PC-9 (cell line): ENCODE measurements around the gene GUK1. TPM values are rescaled to one million over a fixed set of nuclear protein-coding genes. Genes with fewer than 3 reads are reported as not detected.
A peak's percentile ranks its signal among the peaks of the same experiment; 100 is the strongest.

ENCODE experiments used
- BruUV-seq: library from RNA; stranded (reverse); fragments of 400-500 nt; replicated peaks from 2 replicates; lab custom pipeline; 2021; lab: Mats Ljungman, UMichigan
- CTCF ChIA-PET: fragments of 300-600 bp; sonication (Branson Sonifier 250); formaldehyde crosslinking; loops from one replicate; lab custom pipeline; 2022; ENCODE audit warnings: antibody characterized with exemption; lab: Charles Lee
- POLR2A ChIA-PET: fragments of 300-600 bp; sonication (Branson Sonifier 250); formaldehyde crosslinking; loops from one replicate; lab custom pipeline; 2022; ENCODE audit warnings: antibody characterized with exemption; ENCODE audit not compliant: unreplicated experiment; lab: Charles Lee
- DNase-seq, 2 experiments: peaks; one replicate each; pipeline versions ENCODE4 v3.0.0 to v3.0.0-alpha.2; 2015 to 2022; ENCODE audit warnings: mixed read lengths in 1 of 2
- H2AFZ ChIP-seq: fragments of 200-600 bp; sonication (generic); 2 replicates; pipeline ENCODE4 v1.8.1; 2017; ENCODE audit warnings: antibody characterized with exemption
- H3F3A ChIP-seq: fragments of 200-600 bp; sonication (generic); 2 replicates; pipeline ENCODE4 v1.8.1; 2017; ENCODE audit warnings: antibody characterized with exemption, mild to moderate bottlenecking, low read depth; ENCODE audit not compliant: insufficient read depth
- H3K27ac ChIP-seq: fragments of 200-600 bp; sonication (generic); 2 replicates; pipeline ENCODE4 v1.6.1; 2016; ENCODE audit warnings: mixed run types
- H3K27me3 ChIP-seq: fragments of 200-600 bp; sonication (generic); 2 replicates; pipeline ENCODE4 v1.6.1; 2016; ENCODE audit warnings: low read depth, mixed run types; ENCODE audit not compliant: insufficient read depth
- H3K36me3 ChIP-seq: fragments of 200-600 bp; sonication (generic); 2 replicates; pipeline ENCODE4 v1.6.1; 2016; ENCODE audit warnings: low read depth, mixed run types
- H3K4me1 ChIP-seq: fragments of 200-600 bp; sonication (generic); replicated peaks from 2 replicates; pipeline ENCODE4 v1.6.1; 2016; ENCODE audit warnings: mixed run types; ENCODE audit not compliant: insufficient read depth
- H3K4me2 ChIP-seq: fragments of 200-600 bp; sonication (generic); 2 replicates; pipeline ENCODE4 v1.6.1; 2017; ENCODE audit warnings: mixed run types
- H3K4me3 ChIP-seq: fragments of 200-600 bp; sonication (generic); 2 replicates; pipeline ENCODE4 v1.6.1; 2016; ENCODE audit warnings: mixed run types
- H3K79me2 ChIP-seq: fragments of 200-600 bp; sonication (generic); 2 replicates; pipeline ENCODE4 v1.6.1; 2017; ENCODE audit warnings: low read depth, mixed run types
- H3K9me2 ChIP-seq: fragments of 200-600 bp; sonication (generic); 2 replicates; pipeline ENCODE4 v1.8.1; 2017; ENCODE audit warnings: mild to moderate bottlenecking; ENCODE audit not compliant: insufficient read depth
- H3K9me3 ChIP-seq: fragments of 200-600 bp; sonication (generic); 2 replicates; pipeline ENCODE4 v1.8.1; 2016; ENCODE audit warnings: low read depth; ENCODE audit not compliant: insufficient read depth
- H4K20me1 ChIP-seq: fragments of 200-600 bp; sonication (generic); 2 replicates; pipeline ENCODE4 v1.8.1; 2017; ENCODE audit not compliant: insufficient read depth
- CTCF ChIP-seq: fragments of 200-600 bp; sonication (generic); conservative IDR thresholded peaks from 2 replicates; pipeline ENCODE4 v1.6.1; 2017; ENCODE audit warnings: mixed run types, antibody characterized with exemption, mild to moderate bottlenecking, moderate library complexity
- EZH2 ChIP-seq: fragments of 200-600 bp; sonication (generic); IDR thresholded peaks from 2 replicates; pipeline ENCODE4 v1.8.0; 2017; ENCODE audit warnings: antibody characterized with exemption, low read depth
- intact Hi-C: fragments of 100-400 bp; cut with micrococcal nuclease; formaldehyde crosslinking; loops from one replicate; pipeline ENCODE4 v1.10.0; 2022; ENCODE audit not compliant: unreplicated experiment
- microRNA-seq: library from miRNA; unstranded; fragments of <30 nt; microRNA quantifications from one replicate; pipeline ENCODE4 v1.2.0, GENCODE V29; 2021; ENCODE audit warnings: borderline number of aligned reads, borderline replicate concordance
- total RNA-seq: library from RNA; stranded (reverse); gene quantifications from 2 replicates; pipeline ENCODE4 v1.2.3, GENCODE V29; 2021

GUK1 gene
- total RNA-seq, 1 experiment from 2014 or later, result 239 TPM

- BruUV-seq, result no TSS peak
- no peaks in the 10 kb centered on the region for H3K79me2 ChIP-seq
- DNase-seq, result no peak
- no peaks in the 10 kb centered on the region for H3K27me3 ChIP-seq
- ChIA-PET POLR2A (no interaction called here), CTCF (interaction anchor here (0.5 kb wide), 1 partner anchor 14 kb away, joined by 5 read pairs; no protein-coding TSS in a partner anchor)
- no peak overlapping the region for H3K4me3 ChIP-seq
- H2AFZ ChIP-seq, result no peak overlapping the region
- H3K27ac ChIP-seq, result no peak overlapping the region
- no peaks in the 10 kb centered on the region for H3K9me2 ChIP-seq
- H3K4me2 ChIP-seq, result no peak overlapping the region
- intact Hi-C loops, result no loop called here
- no peaks in the 10 kb centered on the region for H3K36me3 ChIP-seq
- TF ChIP-seq CTCF (no peak), EZH2 (no peak)
- peaks cover 10% of the 10 kb centered on the region for H3K9me3 ChIP-seq
- H4K20me1 ChIP-seq, result no peaks in the 10 kb centered on the region
- no peaks in the 10 kb centered on the region for H3K4me1 ChIP-seq
- no peaks in the 10 kb centered on the region for H3F3A ChIP-seq
These were observed 54.4 kb downstream of the GUK1 start for GRCh38 chr1:228194436-228194835.

- no peak overlapping the region for H3K27ac ChIP-seq
- intact Hi-C loops, result no loop called here
- H3K9me2 ChIP-seq, result no peaks in the 10 kb centered on the region
- no TSS peak for BruUV-seq
- H3K36me3 ChIP-seq, result no peaks in the 10 kb centered on the region
- H3K4me1 ChIP-seq, result no peaks in the 10 kb centered on the region
- CTCF ChIA-PET, result no interaction called here
- no peak overlapping the region for H3K4me2 ChIP-seq
- no peak overlapping the region for H3K4me3 ChIP-seq
- H2AFZ ChIP-seq, result no peak overlapping the region
- TF ChIP-seq CTCF (no peak), EZH2 (no peak)
- DNase-seq, result no peak
- no peaks in the 10 kb centered on the region for H4K20me1 ChIP-seq
- no peaks in the 10 kb centered on the region for H3K27me3 ChIP-seq
- POLR2A ChIA-PET, result no interaction called here
- H3F3A ChIP-seq, result no peaks in the 10 kb centered on the region
- no peaks in the 10 kb centered on the region for H3K79me2 ChIP-seq
- peaks cover 17% of the 10 kb centered on the region for H3K9me3 ChIP-seq
These were observed 55.1 kb downstream of the GUK1 start for GRCh38 chr1:228194921-228195812.

GRCh38 chr1:228197555-228198147 is 57.6 kb downstream of the GUK1 start:
- DNase-seq, result no peak
- ChIA-PET POLR2A (no interaction called here), CTCF (no interaction called here)
- no peak overlapping the region for H2AFZ ChIP-seq
- no peaks in the 10 kb centered on the region for H3K36me3 ChIP-seq
- H3K27ac ChIP-seq, result no peak overlapping the region
- H3K4me3 ChIP-seq, result no peak overlapping the region
- H3K9me2 ChIP-seq, result no peaks in the 10 kb centered on the region
- intact Hi-C loops, result no loop called here
- no peaks in the 10 kb centered on the region for H3K79me2 ChIP-seq
- H4K20me1 ChIP-seq, result no peaks in the 10 kb centered on the region
- H3K27me3 ChIP-seq, result no peaks in the 10 kb centered on the region
- H3K9me3 ChIP-seq, result peaks cover 20% of the 10 kb centered on the region
- no peak for TF ChIP-seq CTCF
- TF ChIP-seq EZH2, result no peak
- H3F3A ChIP-seq, result no peaks in the 10 kb centered on the region
- BruUV-seq, result no TSS peak
- no peaks in the 10 kb centered on the region for H3K4me1 ChIP-seq
- H3K4me2 ChIP-seq, result no peak overlapping the region

Small RNA genes lying within 50 kb of the gene (microRNA-seq; reads per million reads assigned to microRNA genes)
- 10.1 reads per million, percentile 17 among the genes with 10 or more reads in this experiment for gene MIR3620

Other genes with a start within 250 kb of the GUK1 start
- gene WNT9A, start 192.3 kb upstream of the GUK1 start, total RNA-seq, result 42.2 and 42.4 TPM in 2 replicates
- gene WNT3A, start 133.3 kb upstream of the GUK1 start, total RNA-seq, result 0.24 and 0.53 TPM in 2 replicates
- gene ARF1, start 57.6 kb upstream of the GUK1 start, total RNA-seq, result 431 and 595 TPM in 2 replicates
- 26.4 and 37.6 TPM in 2 replicates for gene C1orf35, start 37.0 kb upstream of the GUK1 start, total RNA-seq
- gene MRPL55, start 31.0 kb upstream of the GUK1 start, total RNA-seq, result 81.0 and 84.4 TPM in 2 replicates
- 2.1 and 3.4 TPM in 2 replicates for gene GJC2, start 9.7 kb downstream of the GUK1 start, total RNA-seq
- 7.8 and 13.8 TPM in 2 replicates for gene IBA57, start 25.5 kb downstream of the GUK1 start, total RNA-seq
- 62.9 and 91.7 TPM in 2 replicates for gene OBSCN, start 67.8 kb downstream of the GUK1 start, total RNA-seq